RWPE2 (cell line): ENCODE results near the gene HOXC11.

Source experiments
- ATAC-seq: fragments of 200-7000 bp; cut with Tn5 transposase; 3 replicates; pipeline ENCODE4 v1.9.1; 2021; ENCODE audit warnings: low read depth
- DNase-seq: peaks from one replicate; pipeline ENCODE4 v3.0.0-alpha.2; 2020; ENCODE audit warnings: low spot score
- H3K27ac ChIP-seq: fragments of 450-650 bp; 2 replicates; pipeline ENCODE4 v1.5.1; 2017; ENCODE audit warnings: mild to moderate bottlenecking; ENCODE audit not compliant: poor library complexity, severe bottlenecking
- H3K27me3 ChIP-seq: fragments of 250-450 bp; sonication (Bioruptor Pico); 2 replicates; pipeline ENCODE4 v1.5.1; 2021; ENCODE audit warnings: mild to moderate bottlenecking, moderate library complexity; ENCODE audit not compliant: insufficient read depth, poor library complexity, severe bottlenecking
- H3K36me3 ChIP-seq: fragments of 250-450 bp; sonication (Bioruptor Pico); 2 replicates; pipeline ENCODE4 v1.5.1; 2020; ENCODE audit warnings: low read depth, mild to moderate bottlenecking, moderate library complexity
- H3K4me1 ChIP-seq: fragments of 250-450 bp; sonication (Bioruptor Pico); 2 replicates; pipeline ENCODE4 v1.5.1; 2021; ENCODE audit warnings: mild to moderate bottlenecking, moderate library complexity; ENCODE audit not compliant: insufficient read depth, poor library complexity, severe bottlenecking
- H3K4me3 ChIP-seq: fragments of 250-450 bp; sonication (Bioruptor Pico); 2 replicates; pipeline ENCODE4 v1.5.1; 2021; ENCODE audit warnings: mild to moderate bottlenecking, moderate library complexity; ENCODE audit not compliant: severe bottlenecking
- H3K9me3 ChIP-seq: fragments of 250-450 bp; sonication (Bioruptor Pico); 2 replicates; pipeline ENCODE4 v1.5.1; 2021; ENCODE audit warnings: mild to moderate bottlenecking, moderate library complexity; ENCODE audit not compliant: severe bottlenecking
- TF ChIP-seq, protein P1 (sequence below): fragments of 450-650 bp; IDR thresholded peaks from one replicate; pipeline ENCODE4 v1.5.1; 2017; ENCODE audit warnings: mild to moderate bottlenecking, moderate library complexity; ENCODE audit not compliant: poor library complexity, severe bottlenecking

The HOXC11 gene

DNA sequence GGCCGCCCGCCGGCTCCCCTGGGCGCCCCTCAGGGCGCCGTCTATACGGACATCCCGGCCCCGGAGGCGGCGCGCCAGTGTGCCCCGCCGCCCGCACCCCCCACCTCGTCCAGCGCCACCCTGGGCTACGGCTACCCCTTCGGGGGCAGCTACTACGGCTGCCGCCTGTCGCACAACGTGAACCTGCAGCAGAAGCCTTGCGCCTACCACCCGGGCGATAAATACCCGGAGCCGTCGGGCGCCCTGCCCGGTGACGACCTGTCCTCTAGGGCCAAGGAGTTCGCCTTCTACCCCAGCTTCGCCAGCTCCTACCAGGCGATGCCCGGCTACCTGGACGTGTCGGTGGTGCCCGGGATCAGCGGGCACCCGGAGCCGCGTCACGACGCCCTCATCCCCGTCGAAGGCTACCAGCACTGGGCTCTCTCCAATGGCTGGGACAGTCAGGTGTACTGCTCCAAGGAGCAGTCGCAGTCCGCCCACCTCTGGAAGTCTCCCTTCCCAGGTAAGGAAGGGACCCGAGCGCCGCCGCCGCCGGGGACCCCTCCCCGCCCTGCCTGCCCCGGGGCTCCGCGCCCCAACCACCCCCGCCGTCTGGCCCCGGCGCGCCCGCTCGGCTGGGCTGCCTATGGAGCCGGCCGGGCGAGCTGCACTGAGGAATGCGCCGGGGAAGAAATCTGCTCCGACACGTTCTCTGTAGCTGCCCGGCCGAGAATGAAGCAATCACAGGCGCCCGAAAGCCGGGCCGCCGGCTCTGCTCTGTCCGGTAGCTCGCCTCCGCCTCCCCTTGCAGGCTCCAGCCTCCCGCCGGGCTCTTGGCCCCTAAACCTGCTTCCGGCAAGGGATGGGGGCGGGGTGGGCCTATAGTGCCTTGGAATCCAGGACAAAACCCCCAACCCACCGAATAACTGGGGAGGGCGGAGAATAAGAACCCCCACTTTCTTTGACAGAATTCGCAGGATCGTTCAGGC lies 33.5 kb upstream of the HOXC11 start:
- H3K9me3 ChIP-seq = no peaks in the 10 kb centered on the region
- H3K4me3 ChIP-seq = peak overlapping the region; percentile 43
- H3K4me1 ChIP-seq = no peaks in the 10 kb centered on the region
- TF ChIP-seq, protein P1, sequence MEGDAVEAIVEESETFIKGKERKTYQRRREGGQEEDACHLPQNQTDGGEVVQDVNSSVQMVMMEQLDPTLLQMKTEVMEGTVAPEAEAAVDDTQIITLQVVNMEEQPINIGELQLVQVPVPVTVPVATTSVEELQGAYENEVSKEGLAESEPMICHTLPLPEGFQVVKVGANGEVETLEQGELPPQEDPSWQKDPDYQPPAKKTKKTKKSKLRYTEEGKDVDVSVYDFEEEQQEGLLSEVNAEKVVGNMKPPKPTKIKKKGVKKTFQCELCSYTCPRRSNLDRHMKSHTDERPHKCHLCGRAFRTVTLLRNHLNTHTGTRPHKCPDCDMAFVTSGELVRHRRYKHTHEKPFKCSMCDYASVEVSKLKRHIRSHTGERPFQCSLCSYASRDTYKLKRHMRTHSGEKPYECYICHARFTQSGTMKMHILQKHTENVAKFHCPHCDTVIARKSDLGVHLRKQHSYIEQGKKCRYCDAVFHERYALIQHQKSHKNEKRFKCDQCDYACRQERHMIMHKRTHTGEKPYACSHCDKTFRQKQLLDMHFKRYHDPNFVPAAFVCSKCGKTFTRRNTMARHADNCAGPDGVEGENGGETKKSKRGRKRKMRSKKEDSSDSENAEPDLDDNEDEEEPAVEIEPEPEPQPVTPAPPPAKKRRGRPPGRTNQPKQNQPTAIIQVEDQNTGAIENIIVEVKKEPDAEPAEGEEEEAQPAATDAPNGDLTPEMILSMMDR = no peak
- DNase-seq (no peak), ATAC-seq (peak; percentile 66)
- peaks cover 71% of the 10 kb centered on the region for H3K27me3 ChIP-seq
- no peaks in the 10 kb centered on the region for H3K36me3 ChIP-seq
- H3K27ac ChIP-seq = peak overlapping the region; percentile 25

DNA sequence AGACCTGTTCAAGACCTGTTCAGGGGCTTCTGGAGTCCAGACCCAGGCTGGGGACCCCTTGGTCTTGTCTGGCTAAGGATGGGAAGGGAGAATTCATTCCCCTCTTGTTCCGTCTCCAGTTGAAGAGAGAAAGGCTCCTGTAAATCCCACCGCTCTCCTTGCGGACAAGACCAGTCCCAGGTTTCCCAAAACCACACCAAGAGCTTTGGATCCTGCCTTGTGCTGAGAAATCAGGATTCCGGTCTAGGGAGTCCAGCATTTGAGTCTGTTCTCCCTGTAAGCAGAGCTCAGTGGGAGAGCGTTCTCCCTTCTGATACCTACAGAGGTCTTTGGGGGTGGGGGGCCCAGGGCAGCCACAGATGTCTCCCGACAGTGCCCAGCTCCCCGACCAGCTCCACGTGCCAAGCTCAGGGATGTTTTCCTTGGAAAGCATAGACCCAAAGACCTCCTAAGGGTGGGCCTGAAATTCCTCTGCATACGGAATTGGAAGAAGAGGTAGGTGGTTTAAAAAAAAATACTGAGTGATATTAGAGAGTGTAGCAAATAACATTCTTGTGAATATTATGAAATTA lies 32.4 kb upstream of the HOXC11 start:
- no peaks in the 10 kb centered on the region for H3K36me3 ChIP-seq
- no peaks in the 10 kb centered on the region for H3K9me3 ChIP-seq
- no peak overlapping the region for H3K27ac ChIP-seq
- no peak for ATAC-seq
- DNase-seq = no peak
- TF ChIP-seq, protein P1 = no peak
- H3K27me3 ChIP-seq = peaks cover 71% of the 10 kb centered on the region
- H3K4me1 ChIP-seq = no peaks in the 10 kb centered on the region
- peak overlapping the region; percentile 43 for H3K4me3 ChIP-seq

DNA sequence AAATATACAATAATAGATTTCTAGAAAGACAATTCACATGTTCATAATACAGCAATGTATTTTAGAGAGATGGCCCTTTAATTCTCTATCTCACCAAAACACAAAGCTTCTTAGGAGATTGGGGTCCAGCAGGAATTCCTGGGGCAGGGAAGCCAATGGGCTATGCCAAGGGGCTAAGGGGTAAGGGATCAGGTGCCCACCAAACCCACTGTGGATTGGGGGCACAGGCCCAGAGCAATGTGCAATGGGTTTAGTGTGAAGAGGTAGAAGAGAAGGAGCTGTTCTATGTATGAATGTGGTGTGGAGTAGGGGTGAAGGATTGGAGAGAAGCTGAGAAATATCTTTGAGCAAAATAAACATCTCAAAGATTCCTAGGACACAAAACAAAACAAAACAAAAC lies 31.7 kb upstream of the HOXC11 start:
- Histone ChIP-seq H3K9me3 (no peaks in the 10 kb centered on the region), H3K27ac (no peak overlapping the region), H3K27me3 (peaks cover 68% of the 10 kb centered on the region), H3K36me3 (no peaks in the 10 kb centered on the region), H3K4me1 (no peaks in the 10 kb centered on the region), H3K4me3 (no peak overlapping the region)
- DNase-seq (no peak), ATAC-seq (no peak)
- TF ChIP-seq, protein P1 = no peak

- no peaks in the 10 kb centered on the region for H3K36me3 ChIP-seq
- peaks cover 67% of the 10 kb centered on the region for H3K27me3 ChIP-seq
- no peak overlapping the region for H3K4me3 ChIP-seq
- no peaks in the 10 kb centered on the region for H3K4me1 ChIP-seq
- DNase-seq (no peak), ATAC-seq (no peak)
- H3K27ac ChIP-seq = no peak overlapping the region
- no peaks in the 10 kb centered on the region for H3K9me3 ChIP-seq
- TF ChIP-seq, protein P1 = no peak
Observed at GRCh38 chr12:53941750-53942149, 31.2 kb upstream of the HOXC11 start.
